Brain pericyte (primary cell): ENCODE results near the gene KIF3A.

ENCODE experiments used
- DNase-seq: peaks from one replicate; pipeline ENCODE4 v3.0.0-alpha.2; 2012; ENCODE audit warnings: low read depth, low spot score

The KIF3A gene

GRCh38 chr5:132753135-132753987 lies 16.0 kb upstream of the KIF3A start:
- no peak for DNase-seq

GRCh38 chr5:132752581-132753125 lies 15.3 kb upstream of the KIF3A start:
- no peak for DNase-seq

- no peak for DNase-seq
These were observed 14.7 kb upstream of the KIF3A start for GRCh38 chr5:132751971-132752580.

GRCh38 chr5:132751444-132751843 lies 14.1 kb upstream of the KIF3A start:
- DNase-seq = peak; percentile 30

GRCh38 chr5:132750471-132751230 lies 13.3 kb upstream of the KIF3A start:
- DNase-seq = no peak

- no peak for DNase-seq
These were observed 12.2 kb upstream of the KIF3A start for GRCh38 chr5:132749506-132749905.

- DNase-seq = no peak
These were observed 11.2 kb upstream of the KIF3A start for GRCh38 chr5:132748522-132749000.

- no peak for DNase-seq
These were observed 10.5 kb upstream of the KIF3A start for GRCh38 chr5:132747616-132748440.

- DNase-seq = no peak
These were observed 9.7 kb upstream of the KIF3A start, which contains the start of gene CCNI2 for GRCh38 chr5:132746954-132747615. Gene CCNI2, plus strand, starts transcription at chr5:132747426. Its CDS starts 70 bp downstream, at chr5:132747496.

- no peak for DNase-seq
These were observed 9.2 kb upstream of the KIF3A start for GRCh38 chr5:132746592-132746953.

GRCh38 chr5:132744659-132745058 lies 7.3 kb upstream of the KIF3A start:
- DNase-seq = no peak

- no peak for DNase-seq
These were observed 5.3 kb upstream of the KIF3A start for GRCh38 chr5:132742626-132743025.

GRCh38 chr5:132742158-132742557 lies 4.8 kb upstream of the KIF3A start:
- DNase-seq = no peak

GRCh38 chr5:132739232-132739631 lies 1.9 kb upstream of the KIF3A start:
- DNase-seq = no peak

GRCh38 chr5:132737982-132738681 lies 786 bp upstream of the KIF3A start:
- no peak for DNase-seq

GRCh38 chr5:132734687-132735086 lies 2.7 kb downstream of the KIF3A start:
- DNase-seq = no peak

GRCh38 chr5:132733499-132734148 lies 3.7 kb downstream of the KIF3A start:
- no peak for DNase-seq

- DNase-seq = no peak
These were observed 7.5 kb downstream of the KIF3A start for GRCh38 chr5:132729896-132730295.

- DNase-seq = no peak
These were observed 11.6 kb downstream of the KIF3A start for GRCh38 chr5:132725745-132726144.
